ENCODE data around the gene NCSTN. TPM values are rescaled to one million over a fixed set of nuclear protein-coding genes. Genes with fewer than 3 reads are reported as not detected.
A peak's percentile ranks its signal among the peaks of the same experiment; 100 is the strongest.

Gene NCSTN
- total and polyA plus RNA-seq, 2 of the 13 experiments (the other 11 are each of a cell fraction or from before 2014, with no cell fraction given): 44.2 to 247 TPM

DNA sequence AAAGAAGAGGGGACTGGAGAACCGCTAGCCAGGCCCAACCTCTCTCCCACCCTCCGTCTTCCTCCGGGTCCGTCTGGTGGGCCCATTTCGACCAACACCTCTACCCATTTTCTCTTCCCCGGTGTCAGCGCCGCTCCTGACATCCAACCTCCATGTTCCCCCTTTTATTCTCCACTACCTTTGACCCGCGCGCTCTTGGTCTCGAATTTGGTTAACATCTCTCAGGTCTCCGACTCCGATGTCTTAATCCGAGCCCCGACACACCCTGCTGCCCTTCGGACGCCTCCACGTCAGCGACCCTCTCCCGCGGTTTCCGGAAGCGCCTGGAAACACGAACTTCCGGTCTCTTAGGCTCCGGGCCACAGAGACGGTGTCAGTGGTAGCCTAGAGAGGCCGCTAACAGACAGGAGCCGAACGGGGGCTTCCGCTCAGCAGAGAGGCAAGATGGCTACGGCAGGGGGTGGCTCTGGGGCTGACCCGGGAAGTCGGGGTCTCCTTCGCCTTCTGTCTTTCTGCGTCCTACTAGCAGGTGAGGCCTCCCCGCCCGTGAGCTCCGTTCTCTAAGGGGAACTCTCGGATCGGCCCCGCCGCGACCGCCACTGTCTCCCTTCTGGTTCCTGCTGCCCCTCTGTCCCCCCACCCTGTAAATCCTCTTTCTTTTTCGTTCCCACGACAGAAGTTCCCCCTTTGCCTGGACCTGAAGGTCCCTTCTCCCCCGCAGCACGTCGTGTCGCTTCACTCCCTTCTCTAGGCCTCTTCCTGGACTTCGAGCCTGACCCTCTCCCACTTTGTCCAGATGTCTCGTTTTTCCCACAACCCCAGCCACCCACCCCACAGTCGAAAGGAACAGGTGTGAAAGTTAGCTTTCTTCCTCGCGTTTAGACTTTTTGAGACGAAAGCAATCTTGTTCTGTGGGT is at the start of gene NCSTN, which contains the start of gene COPA (continued):
- peak; percentile 59; the same call in 1 of the 2 replicates for TF ChIP-seq BRD4 (CRISPR knock-in tag; IDR thresholded peaks at IDR 0.05)
- TF ChIP-seq PHF8 (CRISPR knock-in tag; IDR thresholded peaks at IDR 0.05): peak; percentile 93
- TF ChIP-seq ZNF792 (CRISPR knock-in tag; IDR thresholded peaks at IDR 0.05): peak; percentile 35; the same call in 1 of the 2 replicates
- peak; percentile 70; the same call in 1 of the 2 replicates for TF ChIP-seq TBX3 (IDR thresholded peaks at IDR 0.05; ENCODE audit: borderline replicate concordance)
- peak; percentile 30; the same call in 1 of the 2 replicates for TF ChIP-seq ZNF782 (CRISPR knock-in tag; IDR thresholded peaks at IDR 0.05; ENCODE audit: borderline replicate concordance)
- TF ChIP-seq ZNF710 (CRISPR knock-in tag; IDR thresholded peaks at IDR 0.05; ENCODE audit: borderline replicate concordance): peak; percentile 58; the same call in 1 of the 2 replicates
- TF ChIP-seq ZSCAN20 (CRISPR knock-in tag; IDR thresholded peaks at IDR 0.05; ENCODE audit: borderline replicate concordance): no peak
- TF ChIP-seq DNMT3B (CRISPR knock-in tag; conservative IDR thresholded peaks at IDR 0.05): peak; percentile 57; the same call in 1 of the 2 replicates
- TF ChIP-seq HCFC1 (IDR thresholded peaks at IDR 0.05; ENCODE audit: low read depth, low read length): peak; percentile 65; the same call in 1 of the 2 replicates
- TF ChIP-seq, protein P1, sequence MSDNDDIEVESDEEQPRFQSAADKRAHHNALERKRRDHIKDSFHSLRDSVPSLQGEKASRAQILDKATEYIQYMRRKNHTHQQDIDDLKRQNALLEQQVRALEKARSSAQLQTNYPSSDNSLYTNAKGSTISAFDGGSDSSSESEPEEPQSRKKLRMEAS (IDR thresholded peaks at IDR 0.05): no peak; the same call in none of the 2 replicates
- peak; percentile 74; the same call in 1 of the 2 replicates for TF ChIP-seq ZNF776 (CRISPR knock-in tag; IDR thresholded peaks at IDR 0.05)
- 0 out of 2 replicates have a peak, but pooled peaks have one; percentile 20 for TF ChIP-seq ZNF263 (CRISPR knock-in tag; IDR thresholded peaks at IDR 0.05)
- TF ChIP-seq, protein P2, sequence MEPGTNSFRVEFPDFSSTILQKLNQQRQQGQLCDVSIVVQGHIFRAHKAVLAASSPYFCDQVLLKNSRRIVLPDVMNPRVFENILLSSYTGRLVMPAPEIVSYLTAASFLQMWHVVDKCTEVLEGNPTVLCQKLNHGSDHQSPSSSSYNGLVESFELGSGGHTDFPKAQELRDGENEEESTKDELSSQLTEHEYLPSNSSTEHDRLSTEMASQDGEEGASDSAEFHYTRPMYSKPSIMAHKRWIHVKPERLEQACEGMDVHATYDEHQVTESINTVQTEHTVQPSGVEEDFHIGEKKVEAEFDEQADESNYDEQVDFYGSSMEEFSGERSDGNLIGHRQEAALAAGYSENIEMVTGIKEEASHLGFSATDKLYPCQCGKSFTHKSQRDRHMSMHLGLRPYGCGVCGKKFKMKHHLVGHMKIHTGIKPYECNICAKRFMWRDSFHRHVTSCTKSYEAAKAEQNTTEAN (CRISPR knock-in tag; conservative IDR thresholded peaks at IDR 0.05): 0 out of 2 replicates have a peak, but pooled peaks have one; percentile 30
- TF ChIP-seq FOXA3 (CRISPR knock-in tag; IDR thresholded peaks at IDR 0.05): peak; percentile 33; the same call in 1 of the 2 replicates
- TF ChIP-seq ZNF605 (CRISPR knock-in tag; IDR thresholded peaks at IDR 0.05): peak; percentile 86; the same call in 1 of the 2 replicates
- peak; percentile 72; the same call in 1 of the 2 replicates for TF ChIP-seq DR1 (CRISPR knock-in tag; IDR thresholded peaks at IDR 0.05)
- peak; percentile 40; the same call in 1 of the 2 replicates for TF ChIP-seq NFYC (CRISPR knock-in tag; IDR thresholded peaks at IDR 0.05)
- TF ChIP-seq BATF2 (CRISPR knock-in tag; IDR thresholded peaks at IDR 0.05): no peak
- TF ChIP-seq ZNF564 (CRISPR knock-in tag; IDR thresholded peaks at IDR 0.05): no peak
- peak; percentile 84 for TF ChIP-seq ZNF687 (CRISPR knock-in tag; IDR thresholded peaks at IDR 0.05)
- TF ChIP-seq SOX5 (CRISPR knock-in tag; IDR thresholded peaks at IDR 0.05; ENCODE audit: borderline replicate concordance): peak; percentile 22; the same call in 1 of the 2 replicates

All from HepG2 (cell line).